K562 (cell line): Measurements from ENCODE around the gene METTL25. TPM values are rescaled to one million over a fixed set of nuclear protein-coding genes. Genes with fewer than 3 reads are reported as not detected.

Experiments
- ATAC-seq: fragments of 200-7000 bp; cut with Tn5 transposase; 3 replicates; pipeline ENCODE4 v1.9.1; 2020; ENCODE audit warnings: moderate library complexity
- BruUV-seq: library from RNA; stranded (reverse); fragments of 400-500 nt; replicated peaks from 2 replicates; lab custom pipeline; 2021; lab: Mats Ljungman, UMichigan
- CTCF ChIA-PET: fragments of 300-600 bp; formaldehyde crosslinking; extraction: SDS; loops from one replicate; lab custom pipeline; 2021; ENCODE audit warnings: low intra/inter-chr PET ratio; lab: Yijun Ruan, JAX
- POLR2A ChIA-PET: fragments of 300-600, 350-650 bp; sonication (Branson Sonifier 250); formaldehyde crosslinking; extraction: SDS; loops from one replicate; lab custom pipeline; 2021; ENCODE audit warnings: antibody characterized with exemption, inconsistent platforms; lab: Yijun Ruan, JAX
- DNase-seq, 4 experiments: peaks; one replicate each; pipeline versions ENCODE4 v3.0.0 to v3.0.0-alpha.2; 2011 to 2018; ENCODE audit warnings: low spot score in 3 of 4, mixed read lengths in 3 of 4; ENCODE audit errors: extremely low read depth in 1 of 4
- FAIRE-seq: peaks from 2 replicates; lab custom pipeline; 2011; peaks lifted over from hg19 to GRCh38; lab: Jason Lieb, UNC
- H2AFZ ChIP-seq: 2 replicates; pipeline ENCODE4 v1.6.0; 2011; ENCODE audit warnings: low read depth, low read length, control low read depth, inconsistent platforms
- H3K27ac ChIP-seq: fragments of 200-600 bp; 3 replicates; pipeline ENCODE4 v1.8.0; 2011; ENCODE audit warnings: low read depth, mild to moderate bottlenecking, control low read depth, inconsistent platforms, low read length, moderate library complexity, mixed read lengths; ENCODE audit errors: extremely low read depth
- H3K27me3 ChIP-seq, 2 experiments: fragments of 300-600 bp in 1 of 2; 2 replicates in 1 of 2; 3 replicates in 1 of 2; pipeline versions ENCODE4 v1.6.0 to v1.8.0; 2011; ENCODE audit warnings: inconsistent platforms in 2 of 2, low read length in 2 of 2, mild to moderate bottlenecking in 1 of 2, mixed read lengths in 1 of 2, moderate library complexity in 1 of 2; ENCODE audit not compliant: control insufficient read depth in 2 of 2, insufficient read depth in 2 of 2
- H3K36me3 ChIP-seq: fragments of 300-600 bp; 3 replicates; pipeline ENCODE4 v1.8.0; 2011; ENCODE audit warnings: mild to moderate bottlenecking, low read length, inconsistent platforms; ENCODE audit not compliant: control insufficient read depth, insufficient read depth
- H3K4me1 ChIP-seq, 2 experiments: fragments of 200-600 bp in 1 of 2; replicated peaks in 1 of 2; 2 replicates in 1 of 2; 3 replicates in 1 of 2; pipeline versions ENCODE4 v1.5.1 to v1.8.0; 2011; ENCODE audit warnings: inconsistent platforms in 2 of 2, low read length in 2 of 2, mild to moderate bottlenecking in 1 of 2, mixed read lengths in 1 of 2, moderate library complexity in 1 of 2; ENCODE audit not compliant: control insufficient read depth in 2 of 2, insufficient read depth in 2 of 2
- H3K4me2 ChIP-seq: 2 replicates; pipeline ENCODE4 v1.6.1; 2011; ENCODE audit warnings: low read length, control low read depth, inconsistent platforms, mixed read lengths; ENCODE audit not compliant: insufficient read depth
- H3K4me3 ChIP-seq: fragments of 200-600 bp; sonication (generic), shearing (Covaris generic); 2 replicates; pipeline ENCODE4 v1.5.1; 2016; ENCODE audit warnings: control low read depth, inconsistent platforms
- H3K79me2 ChIP-seq: fragments of 200-600 bp; 3 replicates; pipeline ENCODE4 v1.8.0; 2011; ENCODE audit warnings: low read length, inconsistent platforms; ENCODE audit not compliant: control insufficient read depth, insufficient read depth
- H3K9ac ChIP-seq, 2 experiments: 2 replicates each; pipeline versions ENCODE4 v1.6.0 to v1.6.1; 2011; ENCODE audit warnings: low read depth in 2 of 2, low read length in 2 of 2, control low read depth in 1 of 2, inconsistent platforms in 1 of 2, mild to moderate bottlenecking in 1 of 2, mixed read lengths in 1 of 2; ENCODE audit not compliant: insufficient read depth in 1 of 2
- H3K9me1 ChIP-seq: one replicate; pipeline ENCODE4 v1.6.0; 2011; ENCODE audit warnings: inconsistent platforms, mild to moderate bottlenecking, low read length, moderate library complexity; ENCODE audit not compliant: control insufficient read depth, insufficient read depth
- H3K9me3 ChIP-seq: replicated peaks from 2 replicates; pipeline ENCODE4 v1.5.1; 2011; ENCODE audit warnings: low read depth, low read length, inconsistent platforms; ENCODE audit not compliant: control insufficient read depth, insufficient read depth
- H4K20me1 ChIP-seq: replicated peaks from 2 replicates; pipeline ENCODE4 v1.6.1; 2011; ENCODE audit warnings: low read length, inconsistent platforms, mixed read lengths; ENCODE audit not compliant: control insufficient read depth, insufficient read depth
- CHD1 ChIP-seq: fragments of 200-600 bp; sonication (generic); IDR thresholded peaks from one replicate; pipeline ENCODE4 v1.6.1; 2012; ENCODE audit warnings: mild to moderate bottlenecking, moderate library complexity, low read length, inconsistent platforms
- CSDE1 ChIP-seq, 2 experiments: fragments of 450-650 bp; IDR thresholded peaks; 2 replicates each; pipeline ENCODE4 v1.6.1; 2016; ENCODE audit warnings: mild to moderate bottlenecking in 1 of 2
- DACH1 ChIP-seq: fragments of 450-650 bp; IDR thresholded peaks from 2 replicates; pipeline ENCODE4 v1.6.1; 2018; ENCODE audit not compliant: partially characterized antibody
- FOXJ2 ChIP-seq: fragments of 200-800 bp; sonication (Bioruptor generic); IDR thresholded peaks from 2 replicates; pipeline ENCODE4 v1.6.1; 2016; ENCODE audit warnings: missing genetic modification characterization, missing compliant biosample characterization
- KAT7 ChIP-seq: sonication (generic); formaldehyde crosslinking; IDR thresholded peaks from 2 replicates; pipeline ENCODE4 v1.8.0; 2022; ENCODE audit warnings: missing genetic modification reagents, mild to moderate bottlenecking, borderline replicate concordance
- MAFG ChIP-seq: fragments of 450-650 bp; conservative IDR thresholded peaks from 2 replicates; pipeline ENCODE4 v1.6.1; 2016; ENCODE audit warnings: missing genetic modification characterization, missing compliant biosample characterization
- NEUROD1 ChIP-seq: fragments of 150-350 bp; IDR thresholded peaks from 2 replicates; pipeline ENCODE4 v1.6.1; 2014; ENCODE audit warnings: borderline replicate concordance, low read length, low read depth; ENCODE audit not compliant: partially characterized antibody
- SIRT6 ChIP-seq: IDR thresholded peaks from one replicate; pipeline ENCODE4 v1.6.1; 2012; ENCODE audit warnings: low read depth, mild to moderate bottlenecking, control low read depth, inconsistent platforms, low read length, moderate library complexity
- SREBF2 ChIP-seq: sonication (generic); formaldehyde crosslinking; IDR thresholded peaks from 2 replicates; pipeline ENCODE4 v1.4.0; 2020; ENCODE audit warnings: mild to moderate bottlenecking, missing genetic modification reagents
- XRCC4 ChIP-seq: IDR thresholded peaks from one replicate; pipeline ENCODE4 v1.6.1; 2011; ENCODE audit not compliant: insufficient read depth, insufficient read length; ENCODE audit errors: extremely low read depth
- ZC3H4 ChIP-seq: sonication (generic); formaldehyde crosslinking; IDR thresholded peaks from 2 replicates; pipeline ENCODE4 v1.9.0; 2021; ENCODE audit warnings: missing genetic modification reagents, borderline replicate concordance
- ZNF140 ChIP-seq: fragments of 250-450 bp; sonication (Bioruptor Pico); IDR thresholded peaks from 2 replicates; pipeline ENCODE4 v1.8.0; 2021; ENCODE audit warnings: moderate library complexity, mild to moderate bottlenecking, inconsistent platforms
- WGBS: fragments of 100-300 bp; shearing (Covaris generic); methylation state at CpG from one replicate; pipeline ENCODE4 v1.1.6; 2016; ENCODE audit warnings: low coverage, mixed read lengths; ENCODE audit not compliant: insufficient coverage; ENCODE audit errors: missing lambda C conversion rate; 5-methylcytosine and 5-hydroxymethylcytosine counted together
- in situ Hi-C: fragments of 300-500 bp; cut with MboI; formaldehyde crosslinking; loops from 4 replicates; pipeline ENCODE4 v1.15.0; 2018; ENCODE audit warnings: inconsistent platforms, mixed read lengths
- intact Hi-C: fragments of 100-400 bp; cut with micrococcal nuclease; formaldehyde crosslinking; loops from 2 replicates; pipeline ENCODE4 v1.14.2; 2022
- polyA plus RNA-seq, 8 experiments: library from polyadenylated mRNA; depleted of rRNA in 4 of 8; stranded (reverse) in 5 of 8; unstranded in 3 of 8; fragments of >200 nt; fragmentation: Nextera tagmentation in 2 of 8; fragmentation: Illumina TruSeq in 1 of 8; extraction: Ambion mirVana in 2 of 8; extraction: Trizol in 1 of 8; gene quantifications; 2 replicates each; pipeline versions ENCODE4 v1.2.1 to v1.2.3, GENCODE V29; 2011 to 2014; ENCODE audit warnings: inconsistent platforms in 1 of 8, missing spikeins in 1 of 8
- total RNA-seq, 7 experiments: library from RNA; depleted of rRNA in 6 of 7; stranded (reverse); fragments of >200 nt in 6 of 7; fragmentation: Illumina TruSeq in 2 of 7; extraction: Trizol in 2 of 7; gene quantifications; 2 replicates each; pipeline versions ENCODE4 v1.2.1 to v1.2.3, GENCODE V29; 2011 to 2021; ENCODE audit warnings: low replicate concordance in 1 of 7
- TF ChIP-seq, protein P1 (sequence below): IDR thresholded peaks from 2 replicates; pipeline ENCODE4 v1.6.1; 2011; ENCODE audit not compliant: insufficient read length; ENCODE audit errors: extremely low read depth
- TF ChIP-seq, protein P2 (sequence below): fragments of 250-450 bp; sonication (Bioruptor Pico); IDR thresholded peaks from 2 replicates; pipeline ENCODE4 v1.5.0; 2021; ENCODE audit warnings: mild to moderate bottlenecking, borderline replicate concordance
- TF ChIP-seq, protein P3 (sequence below): sonication (generic); formaldehyde crosslinking; IDR thresholded peaks from 2 replicates; pipeline ENCODE4 v1.8.1; 2023; ENCODE audit warnings: mild to moderate bottlenecking, missing genetic modification reagents
- TF ChIP-seq, protein P4 (sequence below): fragments of 250-450 bp; sonication (Bioruptor Pico); IDR thresholded peaks from 2 replicates; pipeline ENCODE4 v1.4.0; 2020; ENCODE audit warnings: mild to moderate bottlenecking
- TF ChIP-seq, protein P5 (sequence below): fragments of 450-650 bp; formaldehyde crosslinking; IDR thresholded peaks from 2 replicates; pipeline ENCODE4 v1.4.0; 2020; ENCODE audit warnings: mild to moderate bottlenecking, moderate library complexity

METTL25 gene
- total and polyA plus RNA-seq, 9 of the 15 experiments (the other 6 are each of a cell fraction or from before 2014, with no cell fraction given) = 0.50 to 2.4 (median 1.9) TPM

DNA sequence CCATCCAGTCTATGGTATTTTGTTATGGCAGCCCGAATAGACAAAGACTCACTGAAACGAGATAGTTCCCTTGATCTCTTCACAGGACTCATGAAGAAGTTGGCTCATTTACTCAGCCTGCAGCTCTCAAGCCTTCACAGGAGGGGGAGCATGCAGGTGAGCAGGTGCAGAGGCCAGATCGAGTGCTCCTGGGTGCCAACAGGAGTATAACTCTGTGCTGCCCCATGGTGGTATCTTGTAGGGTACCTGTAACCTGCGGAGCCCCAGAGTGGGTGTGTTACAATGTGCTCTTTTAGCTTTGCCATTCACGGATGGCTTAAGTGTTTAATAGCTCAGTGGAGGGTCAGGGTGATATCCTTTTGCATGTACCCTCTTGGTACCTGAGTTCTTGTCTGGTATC, 159.5 kb downstream of the METTL25 start:
- no peak overlapping the region for H2AFZ ChIP-seq
- in situ Hi-C loops (no loop called here), intact Hi-C loops (no loop called here)
- ATAC-seq (no peak), FAIRE-seq (no peak), DNase-seq (no peak)
- CTCF ChIA-PET = no interaction called here
- H3K4me3 ChIP-seq = no peak overlapping the region
- no TSS peak for BruUV-seq
- H3K36me3 ChIP-seq = no peaks in the 10 kb centered on the region
- no peaks in the 10 kb centered on the region for H3K4me1 ChIP-seq
- H3K27ac ChIP-seq = no peak overlapping the region
- no peaks in the 10 kb centered on the region for H3K9me3 ChIP-seq
- POLR2A ChIA-PET = no interaction called here
- no peaks in the 10 kb centered on the region for H4K20me1 ChIP-seq
- H3K9me1 ChIP-seq = no peaks in the 10 kb centered on the region
- 3% methylated on average over 5 of the region's 5 CpGs for WGBS
- no peaks in the 10 kb centered on the region for H3K27me3 ChIP-seq
- H3K9ac ChIP-seq = no peak overlapping the region
- H3K4me2 ChIP-seq = no peak overlapping the region
- H3K79me2 ChIP-seq = no peaks in the 10 kb centered on the region
- TF ChIP-seq ZNF140 (no peak), MAFG (no peak), NEUROD1 (no peak), DACH1 (no peak), CHD1 (no peak), SREBF2 (CRISPR knock-in tag) (no peak), SIRT6 (no peak), XRCC4 (no peak), KAT7 (CRISPR knock-in tag) (no peak), CSDE1 (IDR thresholded peaks at IDR 0.05) (no peak), ZC3H4 (CRISPR knock-in tag) (no peak), FOXJ2 (tag) (no peak)
- TF ChIP-seq, protein P1, sequence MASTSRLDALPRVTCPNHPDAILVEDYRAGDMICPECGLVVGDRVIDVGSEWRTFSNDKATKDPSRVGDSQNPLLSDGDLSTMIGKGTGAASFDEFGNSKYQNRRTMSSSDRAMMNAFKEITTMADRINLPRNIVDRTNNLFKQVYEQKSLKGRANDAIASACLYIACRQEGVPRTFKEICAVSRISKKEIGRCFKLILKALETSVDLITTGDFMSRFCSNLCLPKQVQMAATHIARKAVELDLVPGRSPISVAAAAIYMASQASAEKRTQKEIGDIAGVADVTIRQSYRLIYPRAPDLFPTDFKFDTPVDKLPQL = no peak
- TF ChIP-seq, protein P2, sequence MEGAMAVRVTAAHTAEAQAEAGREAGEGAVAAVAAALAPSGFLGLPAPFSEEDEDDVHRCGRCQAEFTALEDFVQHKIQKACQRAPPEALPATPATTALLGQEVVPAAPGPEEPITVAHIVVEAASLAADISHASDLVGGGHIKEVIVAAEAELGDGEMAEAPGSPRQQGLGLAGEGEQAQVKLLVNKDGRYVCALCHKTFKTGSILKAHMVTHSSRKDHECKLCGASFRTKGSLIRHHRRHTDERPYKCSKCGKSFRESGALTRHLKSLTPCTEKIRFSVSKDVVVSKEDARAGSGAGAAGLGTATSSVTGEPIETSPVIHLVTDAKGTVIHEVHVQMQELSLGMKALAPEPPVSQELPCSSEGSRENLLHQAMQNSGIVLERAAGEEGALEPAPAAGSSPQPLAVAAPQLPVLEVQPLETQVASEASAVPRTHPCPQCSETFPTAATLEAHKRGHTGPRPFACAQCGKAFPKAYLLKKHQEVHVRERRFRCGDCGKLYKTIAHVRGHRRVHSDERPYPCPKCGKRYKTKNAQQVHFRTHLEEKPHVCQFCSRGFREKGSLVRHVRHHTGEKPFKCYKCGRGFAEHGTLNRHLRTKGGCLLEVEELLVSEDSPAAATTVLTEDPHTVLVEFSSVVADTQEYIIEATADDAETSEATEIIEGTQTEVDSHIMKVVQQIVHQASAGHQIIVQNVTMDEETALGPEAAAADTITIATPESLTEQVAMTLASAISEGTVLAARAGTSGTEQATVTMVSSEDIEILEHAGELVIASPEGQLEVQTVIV = no peak
- TF ChIP-seq, protein P3, sequence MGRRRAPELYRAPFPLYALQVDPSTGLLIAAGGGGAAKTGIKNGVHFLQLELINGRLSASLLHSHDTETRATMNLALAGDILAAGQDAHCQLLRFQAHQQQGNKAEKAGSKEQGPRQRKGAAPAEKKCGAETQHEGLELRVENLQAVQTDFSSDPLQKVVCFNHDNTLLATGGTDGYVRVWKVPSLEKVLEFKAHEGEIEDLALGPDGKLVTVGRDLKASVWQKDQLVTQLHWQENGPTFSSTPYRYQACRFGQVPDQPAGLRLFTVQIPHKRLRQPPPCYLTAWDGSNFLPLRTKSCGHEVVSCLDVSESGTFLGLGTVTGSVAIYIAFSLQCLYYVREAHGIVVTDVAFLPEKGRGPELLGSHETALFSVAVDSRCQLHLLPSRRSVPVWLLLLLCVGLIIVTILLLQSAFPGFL = no peak
- TF ChIP-seq, protein P4, sequence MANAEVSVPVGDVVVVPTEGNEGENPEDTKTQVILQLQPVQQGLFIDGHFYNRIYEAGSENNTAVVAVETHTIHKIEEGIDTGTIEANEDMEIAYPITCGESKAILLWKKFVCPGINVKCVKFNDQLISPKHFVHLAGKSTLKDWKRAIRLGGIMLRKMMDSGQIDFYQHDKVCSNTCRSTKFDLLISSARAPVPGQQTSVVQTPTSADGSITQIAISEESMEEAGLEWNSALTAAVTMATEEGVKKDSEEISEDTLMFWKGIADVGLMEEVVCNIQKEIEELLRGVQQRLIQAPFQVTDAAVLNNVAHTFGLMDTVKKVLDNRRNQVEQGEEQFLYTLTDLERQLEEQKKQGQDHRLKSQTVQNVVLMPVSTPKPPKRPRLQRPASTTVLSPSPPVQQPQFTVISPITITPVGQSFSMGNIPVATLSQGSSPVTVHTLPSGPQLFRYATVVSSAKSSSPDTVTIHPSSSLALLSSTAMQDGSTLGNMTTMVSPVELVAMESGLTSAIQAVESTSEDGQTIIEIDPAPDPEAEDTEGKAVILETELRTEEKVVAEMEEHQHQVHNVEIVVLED (CRISPR knock-in tag) = no peak
- TF ChIP-seq, protein P5, sequence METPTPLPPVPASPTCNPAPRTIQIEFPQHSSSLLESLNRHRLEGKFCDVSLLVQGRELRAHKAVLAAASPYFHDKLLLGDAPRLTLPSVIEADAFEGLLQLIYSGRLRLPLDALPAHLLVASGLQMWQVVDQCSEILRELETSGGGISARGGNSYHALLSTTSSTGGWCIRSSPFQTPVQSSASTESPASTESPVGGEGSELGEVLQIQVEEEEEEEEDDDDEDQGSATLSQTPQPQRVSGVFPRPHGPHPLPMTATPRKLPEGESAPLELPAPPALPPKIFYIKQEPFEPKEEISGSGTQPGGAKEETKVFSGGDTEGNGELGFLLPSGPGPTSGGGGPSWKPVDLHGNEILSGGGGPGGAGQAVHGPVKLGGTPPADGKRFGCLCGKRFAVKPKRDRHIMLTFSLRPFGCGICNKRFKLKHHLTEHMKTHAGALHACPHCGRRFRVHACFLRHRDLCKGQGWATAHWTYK (CRISPR knock-in tag) = no peak
